Mammary epithelial cell (primary cell): ENCODE measurements around the gene INS.

Source experiments
- CTCF ChIP-seq, 2 donors: IDR thresholded peaks in 1 of 2; conservative IDR thresholded peaks in 1 of 2; 2 replicates each; pipeline ENCODE4 v1.5.1; 2011 to 2012; ENCODE audit warnings: inconsistent platforms in 2 of 2, low read length in 2 of 2, mild to moderate bottlenecking in 2 of 2, control low read depth in 1 of 2, low read depth in 1 of 2; ENCODE audit not compliant: insufficient read depth in 1 of 2; ENCODE audit errors: extremely low read depth in 1 of 2
- EZH2 ChIP-seq: IDR thresholded peaks from 2 replicates; pipeline ENCODE4 v1.6.1; 2012; ENCODE audit warnings: low read length, inconsistent platforms, borderline replicate concordance

GRCh38 chr11:2138431-2139122, 22.4 kb downstream of the INS start:
- TF ChIP-seq CTCF (conservative IDR thresholded peaks at IDR 0.05 in 1 of 2, IDR thresholded peaks at IDR 0.05 in 1 of 2; ENCODE audit: extremely low read depth in 1 of 2, insufficient read depth in 1 of 2, low read depth in 1 of 2, low read length in 2 of 2) (no peak), EZH2 (peak; percentile 99)
